Mesenchymal stem cell (in vitro differentiated cells and primary cell): ENCODE data around the gene EPS8L2.

Experiments
- DNase-seq: peaks from one replicate; pipeline ENCODE4 v3.0.0-alpha.2; 2013
- H2AFZ ChIP-seq: one replicate; pipeline ENCODE4 v1.6.1; 2013; ENCODE audit warnings: low read depth, mild to moderate bottlenecking, control low read depth, inconsistent platforms, low read length, moderate library complexity
- H2AK5ac ChIP-seq: 2 replicates; pipeline ENCODE4 v1.6.1; 2013; ENCODE audit warnings: low read length, moderate library complexity, mild to moderate bottlenecking, inconsistent platforms; ENCODE audit not compliant: severe bottlenecking
- H2BK120ac ChIP-seq: one replicate; pipeline ENCODE4 v1.6.1; 2013; ENCODE audit warnings: low read depth, mild to moderate bottlenecking, inconsistent platforms, low read length, moderate library complexity
- H2BK12ac ChIP-seq, 2 experiments: one replicate each; pipeline ENCODE4 v1.6.1; 2013; ENCODE audit warnings: inconsistent platforms in 2 of 2, low read length in 2 of 2, mild to moderate bottlenecking in 2 of 2, moderate library complexity in 2 of 2, control low read depth in 1 of 2
- H2BK15ac ChIP-seq: one replicate; pipeline ENCODE4 v1.6.1; 2013; ENCODE audit warnings: mild to moderate bottlenecking, low read depth, inconsistent platforms; ENCODE audit not compliant: poor library complexity, severe bottlenecking
- H2BK5ac ChIP-seq: 2 replicates; pipeline ENCODE4 v1.6.1; 2013; ENCODE audit warnings: low read depth, mild to moderate bottlenecking, low read length, control low read depth, inconsistent platforms; ENCODE audit not compliant: poor library complexity, severe bottlenecking
- H3K14ac ChIP-seq, 2 experiments: one replicate each; pipeline ENCODE4 v1.6.1; 2013; ENCODE audit warnings: inconsistent platforms in 2 of 2, low read length in 2 of 2, control low read depth in 1 of 2, mild to moderate bottlenecking in 1 of 2, moderate library complexity in 1 of 2
- H3K18ac ChIP-seq, 2 experiments: one replicate each; pipeline ENCODE4 v1.6.1; 2013; ENCODE audit warnings: inconsistent platforms in 2 of 2, low read length in 2 of 2, control low read depth in 1 of 2, low read depth in 1 of 2, mild to moderate bottlenecking in 1 of 2
- H3K23ac ChIP-seq, 2 experiments: one replicate each; pipeline ENCODE4 v1.6.1; 2013; ENCODE audit warnings: inconsistent platforms in 2 of 2, low read length in 2 of 2, mild to moderate bottlenecking in 2 of 2, moderate library complexity in 2 of 2, control low read depth in 1 of 2
- H3K27ac ChIP-seq: 2 replicates; pipeline ENCODE4 v1.5.1; 2013; ENCODE audit warnings: mild to moderate bottlenecking, moderate library complexity, low read length, control low read depth, inconsistent platforms; ENCODE audit not compliant: poor library complexity, severe bottlenecking
- H3K27me3 ChIP-seq, 2 experiments: 2 replicates each; pipeline versions ENCODE4 v1.6.1 to v1.7.0; 2013; ENCODE audit warnings: low read length in 2 of 2, mild to moderate bottlenecking in 2 of 2, moderate library complexity in 2 of 2, control low read depth in 1 of 2, inconsistent platforms in 1 of 2; ENCODE audit not compliant: control insufficient read depth in 1 of 2, insufficient read depth in 1 of 2
- H3K36me3 ChIP-seq, 2 experiments: 2 replicates each; pipeline versions ENCODE4 v1.6.1 to v1.7.0; 2013; ENCODE audit warnings: low read length in 2 of 2, control low read depth in 1 of 2, inconsistent platforms in 1 of 2, low read depth in 1 of 2, mild to moderate bottlenecking in 1 of 2; ENCODE audit not compliant: insufficient read depth in 2 of 2, control insufficient read depth in 1 of 2
- H3K4ac ChIP-seq, 2 experiments: one replicate each; pipeline ENCODE4 v1.6.1; 2013; ENCODE audit warnings: inconsistent platforms in 2 of 2, low read length in 2 of 2, mild to moderate bottlenecking in 2 of 2, moderate library complexity in 2 of 2, control low read depth in 1 of 2, low read depth in 1 of 2
- H3K4me1 ChIP-seq: 2 replicates; pipeline ENCODE4 v1.6.1; 2013; ENCODE audit warnings: low read depth, low read length, control low read depth; ENCODE audit not compliant: control insufficient read depth, insufficient read depth
- H3K4me2 ChIP-seq: 2 replicates; pipeline ENCODE4 v1.6.1; 2013; ENCODE audit warnings: low read length, mild to moderate bottlenecking, inconsistent platforms; ENCODE audit not compliant: poor library complexity, severe bottlenecking
- H3K4me3 ChIP-seq, 2 experiments: 2 replicates each; pipeline versions ENCODE4 v1.5.1 to v1.7.0; 2013; ENCODE audit warnings: low read length in 2 of 2, mild to moderate bottlenecking in 2 of 2, control low read depth in 1 of 2, low read depth in 1 of 2; ENCODE audit not compliant: insufficient read depth in 1 of 2
- H3K79me1 ChIP-seq: replicated peaks from 2 replicates; pipeline ENCODE4 v1.6.1; 2013; ENCODE audit warnings: mild to moderate bottlenecking, control low read depth, low read length, inconsistent platforms; ENCODE audit not compliant: poor library complexity, severe bottlenecking
- H3K9ac ChIP-seq: 2 replicates; pipeline ENCODE4 v1.7.0; 2013; ENCODE audit warnings: mild to moderate bottlenecking, low read length, moderate library complexity
- H3K9me3 ChIP-seq: 2 replicates; pipeline ENCODE4 v1.7.0; 2013; ENCODE audit warnings: mild to moderate bottlenecking, low read length; ENCODE audit not compliant: control insufficient read depth
- H4K8ac ChIP-seq: one replicate; pipeline ENCODE4 v1.6.1; 2013; ENCODE audit warnings: inconsistent platforms, mild to moderate bottlenecking, low read length, moderate library complexity
- H4K91ac ChIP-seq: one replicate; pipeline ENCODE4 v1.6.1; 2013; ENCODE audit warnings: mild to moderate bottlenecking, low read length, inconsistent platforms
- WGBS: methylation state at CpG from one replicate; pipeline ENCODE4 v1.1.7; 2013; ENCODE audit warnings: mixed read lengths; 5-methylcytosine and 5-hydroxymethylcytosine counted together

The EPS8L2 gene

DNA sequence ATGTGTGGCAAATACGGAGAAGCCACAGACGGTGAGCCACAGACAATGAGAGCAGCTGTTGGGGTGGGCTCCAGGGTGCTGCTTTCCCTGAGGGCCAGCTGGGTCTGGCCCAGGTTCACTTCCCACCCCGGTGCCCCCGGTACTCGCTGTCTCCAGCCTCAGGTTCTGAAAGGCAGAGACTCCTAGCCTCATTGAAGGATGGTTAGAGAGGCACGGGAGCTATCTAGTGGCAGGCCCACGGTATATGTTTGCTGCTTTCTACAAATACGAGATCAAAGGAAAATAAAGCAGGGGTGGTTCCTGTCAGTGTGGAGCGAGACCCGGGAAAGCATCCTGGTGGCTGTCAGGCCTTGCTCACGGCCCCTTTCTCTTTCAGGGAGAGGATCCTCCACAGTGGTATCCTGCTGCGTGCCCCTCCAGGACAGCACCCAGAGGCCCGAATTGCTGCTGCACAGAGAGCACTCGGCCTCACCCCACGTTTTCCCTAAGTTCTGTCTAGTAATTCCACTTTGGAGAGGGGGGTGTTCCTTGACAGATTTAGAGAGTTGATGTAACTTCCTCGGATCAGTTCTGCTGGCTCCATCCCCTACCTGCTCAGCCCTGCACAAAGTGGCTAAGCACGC is 7.4 kb upstream of the EPS8L2 start:
- WGBS, result 54% methylated on average over 17 of the region's 17 CpGs
- Histone ChIP-seq H4K91ac (peak overlapping the region; percentile 19), H2BK12ac (peak overlapping the region; percentile 17 to 90), H2AFZ (no peak overlapping the region), H4K8ac (peak overlapping the region; percentile 29), H3K14ac (peak overlapping the region in 1 of 2 experiments; percentile 53), H3K79me1 (peaks cover 14% of the 10 kb centered on the region), H3K36me3 (peaks cover 27 to 32% of the 10 kb centered on the region in 2 experiments), H3K23ac (no peak overlapping the region), H2AK5ac (peak overlapping the region; percentile 80), H3K18ac (peak overlapping the region; percentile 16 to 82), H3K27ac (peak overlapping the region; percentile 95), H2BK120ac (peak overlapping the region; percentile 65), H3K4ac (peak overlapping the region; percentile 29 to 53), H3K4me3 (peak overlapping the region in 1 of 2 experiments; percentile 79), H3K27me3 (no peaks in the 10 kb centered on the region), H3K9ac (peak overlapping the region; percentile 99), H3K4me2 (no peak overlapping the region), H3K9me3 (no peaks in the 10 kb centered on the region), H2BK5ac (peak overlapping the region; percentile 80), H3K4me1 (peaks cover 53% of the 10 kb centered on the region), H2BK15ac (no peak overlapping the region)
- DNase-seq, result peak; percentile 33

DNA sequence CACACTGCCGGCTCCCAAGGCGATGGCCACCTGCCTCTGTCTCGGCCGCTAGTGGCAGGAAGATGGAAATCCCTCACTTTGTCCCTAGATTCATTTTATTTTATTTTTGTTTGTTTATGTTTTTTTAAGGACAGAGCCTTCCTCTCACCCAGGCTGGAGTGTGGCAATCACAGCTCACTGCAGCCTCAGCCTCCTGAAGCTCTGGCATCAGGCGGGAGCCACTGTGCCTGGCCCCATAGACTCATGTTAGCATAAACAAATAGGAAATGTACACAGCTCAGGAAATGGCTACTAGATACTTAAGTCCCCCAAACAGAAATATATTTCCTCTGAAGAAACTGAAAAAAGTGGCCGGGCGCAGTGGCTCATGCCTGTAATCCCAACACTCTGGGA is 6.9 kb upstream of the EPS8L2 start:
- peaks cover 12% of the 10 kb centered on the region for H3K79me1 ChIP-seq
- no peaks in the 10 kb centered on the region for H3K27me3 ChIP-seq
- peak overlapping the region; percentile 32 for H3K9ac ChIP-seq
- peak overlapping the region; percentile 19 for H4K91ac ChIP-seq
- no peaks in the 10 kb centered on the region for H3K9me3 ChIP-seq
- H3K4me1 ChIP-seq, result peaks cover 50% of the 10 kb centered on the region
- peak overlapping the region; percentile 1 for H3K27ac ChIP-seq
- H2BK12ac ChIP-seq, result peak overlapping the region in 1 of 2 experiments; percentile 90
- peak; percentile 86 for DNase-seq
- H2AFZ ChIP-seq, result no peak overlapping the region
- no peak overlapping the region for H3K4ac ChIP-seq
- H3K4me3 ChIP-seq, result no peak overlapping the region
- no peak overlapping the region for H2AK5ac ChIP-seq
- H4K8ac ChIP-seq, result no peak overlapping the region
- H2BK120ac ChIP-seq, result no peak overlapping the region
- no peak overlapping the region for H3K14ac ChIP-seq
- H2BK15ac ChIP-seq, result no peak overlapping the region
- peaks cover 29 to 36% of the 10 kb centered on the region in 2 experiments for H3K36me3 ChIP-seq
- H2BK5ac ChIP-seq, result no peak overlapping the region
- peak overlapping the region; percentile 16 to 82 for H3K18ac ChIP-seq
- no peak overlapping the region for H3K23ac ChIP-seq
- WGBS, result 21% methylated on average over 4 of the region's 7 CpGs
- H3K4me2 ChIP-seq, result no peak overlapping the region

DNA sequence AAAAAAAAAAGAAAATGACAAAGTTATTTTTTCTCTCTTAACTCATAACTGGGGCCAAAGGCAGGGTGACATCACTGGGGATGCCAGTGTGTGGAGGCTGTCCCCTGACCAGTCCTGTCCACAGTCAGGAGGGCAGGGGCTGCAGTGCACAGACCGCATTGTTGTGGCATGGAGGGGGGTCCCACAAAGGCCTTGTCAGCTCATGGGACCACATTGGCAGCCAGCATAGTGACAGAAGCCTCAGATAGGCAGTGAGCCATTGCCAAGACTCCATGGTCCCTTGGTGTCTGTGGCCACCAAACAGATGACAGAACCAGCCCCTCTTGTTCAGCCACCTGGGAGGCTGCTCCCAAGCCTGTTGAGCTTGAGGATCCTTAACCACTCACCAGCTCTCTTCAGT is 6.3 kb upstream of the EPS8L2 start:
- Histone ChIP-seq H2AFZ (no peak overlapping the region), H4K91ac (peak overlapping the region; percentile 74), H3K36me3 (peaks cover 34 to 41% of the 10 kb centered on the region in 2 experiments), H2BK12ac (peak overlapping the region in 1 of 2 experiments; percentile 81), H2BK120ac (peak overlapping the region; percentile 21), H3K4ac (no peak overlapping the region), H2AK5ac (no peak overlapping the region), H2BK15ac (no peak overlapping the region), H4K8ac (no peak overlapping the region), H3K23ac (no peak overlapping the region), H2BK5ac (no peak overlapping the region), H3K79me1 (peaks cover 11% of the 10 kb centered on the region), H3K9ac (no peak overlapping the region), H3K4me3 (no peak overlapping the region), H3K27me3 (no peaks in the 10 kb centered on the region), H3K27ac (no peak overlapping the region), H3K4me2 (no peak overlapping the region), H3K4me1 (peaks cover 50% of the 10 kb centered on the region), H3K14ac (peak overlapping the region in 1 of 2 experiments; percentile 15), H3K9me3 (no peaks in the 10 kb centered on the region), H3K18ac (peak overlapping the region in 1 of 2 experiments; percentile 90)
- 93% methylated on average over 1 of the region's 1 CpG for WGBS
- peak; percentile 26 for DNase-seq

DNA sequence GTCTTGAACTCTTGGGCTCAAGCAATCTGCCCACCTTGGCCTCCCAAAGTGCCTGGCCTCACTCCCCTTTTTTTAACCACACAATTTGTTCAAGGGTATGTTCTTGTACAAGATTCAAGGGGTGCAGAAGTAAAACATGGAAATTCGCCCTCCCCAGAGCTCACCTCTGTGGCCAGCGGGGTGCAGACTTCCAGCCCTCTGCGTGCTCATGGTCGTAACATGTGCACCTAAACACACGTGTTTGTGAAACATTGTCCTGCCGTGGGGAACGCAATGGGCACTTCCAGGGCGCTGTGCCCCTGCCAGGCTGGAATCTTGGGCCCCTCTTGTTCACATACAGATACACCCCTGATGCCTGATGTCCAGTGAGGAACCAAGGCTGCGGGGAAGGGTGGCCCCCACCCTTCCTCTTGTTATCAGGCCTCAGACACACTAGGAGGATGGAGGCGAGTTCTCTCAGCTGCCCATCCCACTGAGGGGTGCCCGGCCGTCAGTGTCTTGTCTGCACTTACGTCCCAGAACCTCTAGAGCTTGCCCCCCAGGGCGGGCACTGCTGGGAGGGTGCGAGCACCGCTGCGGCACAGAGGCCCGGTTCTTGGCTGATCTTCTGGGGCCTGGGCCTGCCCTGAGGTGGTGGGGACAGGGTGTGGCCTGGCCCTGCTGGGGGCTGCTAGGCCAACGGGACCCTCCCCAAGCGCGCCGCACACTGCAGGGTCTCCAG is 4.1 kb upstream of the EPS8L2 start:
- no peak for DNase-seq
- Histone ChIP-seq H3K4me3 (peak overlapping the region in 1 of 2 experiments; percentile 22), H2AFZ (no peak overlapping the region), H3K14ac (peak overlapping the region in 1 of 2 experiments; percentile 66), H3K18ac (no peak overlapping the region), H3K23ac (no peak overlapping the region), H3K27me3 (no peaks in the 10 kb centered on the region), H4K8ac (peak overlapping the region; percentile 35), H3K4me1 (peaks cover 58% of the 10 kb centered on the region), H2BK5ac (no peak overlapping the region), H3K27ac (no peak overlapping the region), H3K4me2 (no peak overlapping the region), H3K4ac (peak overlapping the region in 1 of 2 experiments; percentile 24), H2BK12ac (no peak overlapping the region), H3K9ac (peak overlapping the region; percentile 54), H3K79me1 (peaks cover 11% of the 10 kb centered on the region), H2BK120ac (no peak overlapping the region), H3K9me3 (no peaks in the 10 kb centered on the region), H4K91ac (peak overlapping the region; percentile 11), H2BK15ac (peak overlapping the region; percentile 8), H3K36me3 (peaks cover 40 to 42% of the 10 kb centered on the region in 2 experiments), H2AK5ac (peak overlapping the region; percentile 75)
- 96% methylated on average over 22 of the region's 22 CpGs for WGBS
